HG03565 (cell line): Measurements from ENCODE around the gene VIPR2.

Experiments
- ATAC-seq: cut with Tn5 transposase; IDR thresholded peaks from one replicate; pipeline ENCODE4 v1.9.1; 2021; ENCODE audit warnings: mild to moderate bottlenecking, moderate library complexity; ENCODE audit not compliant: unreplicated experiment

The VIPR2 gene

DNA sequence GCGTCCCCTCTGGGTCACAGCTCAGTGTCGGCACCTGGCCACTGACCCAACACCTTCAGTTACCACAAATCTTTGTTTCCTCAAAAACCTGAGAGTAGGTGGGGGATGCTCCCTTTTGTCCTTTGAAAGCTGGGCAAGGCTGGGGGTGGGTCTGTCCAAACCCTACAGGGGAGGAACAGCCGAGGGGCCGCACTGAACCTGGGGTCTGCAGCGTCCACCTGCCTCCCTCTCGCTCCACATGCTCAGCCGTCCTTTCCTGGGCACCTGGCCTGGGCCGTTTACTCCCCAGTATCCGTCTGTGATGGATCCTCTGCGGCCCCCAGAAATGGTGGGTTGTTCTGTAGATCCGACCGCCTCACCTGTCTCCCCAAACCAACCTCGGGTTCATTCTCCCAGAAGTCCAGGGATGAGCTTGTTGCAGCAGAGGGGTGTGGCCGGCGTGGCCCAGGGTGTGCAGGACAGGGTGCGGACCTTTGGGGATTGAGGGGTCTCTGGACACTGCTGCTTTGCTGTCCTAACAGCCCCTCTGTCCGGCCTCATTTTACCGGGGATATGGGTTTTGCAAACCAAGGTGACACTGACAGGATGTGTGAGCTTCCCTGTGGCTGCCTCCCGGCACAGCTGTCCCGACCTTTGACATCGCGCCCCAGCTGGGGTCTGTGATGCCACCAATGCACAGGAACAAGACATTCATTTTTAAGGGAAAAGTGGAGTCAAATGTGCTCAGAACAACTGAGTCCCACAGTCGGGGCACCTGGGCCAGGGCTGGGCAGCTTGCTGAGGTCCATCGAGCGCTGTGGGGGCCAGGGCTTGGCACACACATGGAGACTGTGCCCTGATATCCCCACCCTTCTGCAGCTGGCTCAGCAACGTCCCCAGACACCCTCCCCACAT is 115.9 kb downstream of the VIPR2 start:
- ATAC-seq, result no peak

DNA sequence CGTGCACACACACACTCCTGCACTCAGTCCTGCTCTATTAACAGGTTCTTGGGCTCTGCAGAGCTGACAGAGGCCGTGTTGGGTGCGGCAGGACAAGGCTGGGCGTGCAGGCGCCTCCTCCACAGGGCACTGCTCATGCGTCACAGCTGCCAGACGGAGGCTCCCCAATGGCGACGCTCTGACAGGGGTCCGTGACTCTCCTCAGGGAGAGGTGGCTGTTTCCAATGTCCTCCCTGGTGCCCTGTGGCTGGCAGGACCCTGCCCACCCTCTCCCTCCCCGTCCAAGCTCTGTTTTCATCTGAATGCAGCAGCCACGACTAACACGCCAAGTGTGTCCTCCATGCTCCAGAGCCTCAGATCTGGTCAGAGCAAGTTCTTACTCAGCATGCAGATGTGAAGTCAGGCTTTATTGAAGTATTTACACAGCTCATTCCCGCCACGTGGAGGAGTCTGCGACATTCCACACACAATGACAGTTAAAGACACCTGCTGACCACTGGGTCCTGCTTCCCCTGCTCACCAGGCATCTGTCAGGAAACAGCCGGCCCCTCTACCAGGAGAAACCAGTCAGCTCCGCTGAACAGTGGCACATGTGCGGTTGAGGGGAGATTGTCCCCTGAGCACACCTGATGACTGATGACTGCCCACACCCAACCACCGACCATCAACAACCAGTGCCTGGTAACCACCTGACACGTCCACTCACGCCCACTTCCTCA is 116.7 kb downstream of the VIPR2 start:
- ATAC-seq, result no peak

DNA sequence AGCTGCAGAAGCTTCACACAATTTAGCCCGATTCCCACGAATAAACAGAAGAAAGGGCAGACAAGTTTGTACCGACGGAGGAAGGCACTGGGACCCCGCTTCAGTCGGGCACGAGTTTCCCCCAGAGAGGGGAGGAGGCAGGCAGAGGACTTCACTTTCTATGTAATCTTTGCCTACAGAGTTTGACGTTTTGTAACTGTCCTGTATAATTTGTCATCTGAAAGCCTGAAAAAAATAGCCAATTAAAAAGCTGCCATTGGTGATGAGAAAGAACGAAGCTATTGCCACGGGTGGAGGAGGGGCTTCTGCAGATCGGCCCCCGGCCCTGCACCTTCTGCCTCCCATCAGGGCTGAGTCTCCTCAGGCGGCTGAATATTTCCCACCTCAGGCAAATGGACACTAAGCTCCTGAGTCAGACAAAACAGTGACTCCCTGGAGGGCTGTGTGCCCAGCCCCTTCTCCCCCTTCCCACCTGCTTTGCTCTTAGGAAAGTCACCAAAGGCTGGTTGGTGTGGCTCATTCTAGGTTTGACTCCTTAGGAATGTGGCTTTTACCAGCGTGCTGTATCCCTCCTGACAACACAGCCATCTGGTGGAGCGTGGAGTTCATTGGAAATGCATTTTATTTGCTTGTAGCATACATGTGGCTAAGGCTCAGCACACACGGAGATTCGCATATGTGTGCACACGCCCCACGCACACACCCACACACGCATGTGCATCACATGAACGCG is 117.4 kb downstream of the VIPR2 start:
- ATAC-seq, result no peak

DNA sequence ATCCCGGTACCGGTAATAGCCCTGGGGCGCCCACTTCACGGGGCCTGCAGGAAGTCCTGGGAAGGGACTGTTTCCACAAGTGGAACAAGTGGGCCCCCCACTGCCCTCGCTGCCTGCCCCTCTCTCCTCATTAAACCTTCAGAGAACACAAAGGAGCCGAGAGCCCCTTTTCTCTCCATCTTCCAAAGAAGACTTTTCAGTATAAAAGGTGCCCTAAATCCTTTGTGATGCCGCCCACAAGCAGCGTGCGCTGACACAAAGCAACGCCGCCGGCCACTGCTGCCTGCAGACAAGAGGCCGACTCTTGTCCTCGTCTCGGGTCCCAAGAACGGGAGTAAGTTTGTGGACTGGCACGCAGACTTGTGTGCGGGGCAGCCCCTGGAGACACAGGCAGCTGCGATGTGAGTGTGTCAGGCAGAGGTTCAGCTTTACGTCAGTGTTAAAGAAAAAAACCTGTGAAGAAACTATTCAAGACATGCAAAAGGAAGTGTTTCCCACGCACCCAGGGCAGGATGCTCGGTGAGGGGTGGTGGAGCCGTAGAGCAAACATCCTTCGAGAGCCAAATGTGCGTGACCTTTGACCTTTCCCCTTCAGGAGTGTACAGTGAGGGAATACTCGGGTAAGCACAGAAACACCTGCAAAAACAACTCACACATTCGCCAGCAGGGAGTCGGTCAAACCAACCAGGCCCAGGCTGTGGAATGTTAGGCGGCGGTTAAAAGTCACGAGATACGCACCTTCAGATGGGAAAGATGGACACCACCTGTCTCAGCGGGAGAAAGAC is 118.2 kb downstream of the VIPR2 start:
- no peak for ATAC-seq

DNA sequence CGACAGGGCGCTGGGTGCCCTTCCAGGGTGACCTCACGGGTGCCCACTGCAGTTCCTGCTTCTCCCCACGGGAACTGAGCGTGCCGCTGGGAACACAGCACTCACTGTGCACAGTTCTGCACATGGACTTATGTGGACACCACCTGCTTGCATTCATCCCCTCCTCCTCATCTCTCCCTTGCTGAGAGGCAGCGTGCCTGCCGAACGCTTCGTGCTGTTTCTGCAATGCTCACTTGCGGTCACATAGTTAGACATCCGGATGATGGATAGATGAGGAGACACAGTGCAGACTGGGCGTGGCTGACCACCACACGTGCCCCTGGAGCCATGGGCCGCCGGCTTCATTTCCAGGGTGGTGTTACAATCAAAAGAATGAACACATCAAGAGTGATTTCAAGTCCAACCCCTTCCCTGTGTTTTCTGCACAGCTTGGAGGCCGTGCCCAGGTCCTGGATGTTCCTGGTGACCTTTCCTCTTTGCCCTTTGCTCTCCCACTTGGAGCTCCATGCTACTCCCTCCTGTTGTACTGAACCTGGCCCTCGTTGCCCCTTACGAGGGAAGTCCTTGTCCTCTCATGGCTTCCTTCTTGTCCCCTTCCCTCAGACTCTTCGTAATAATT is 119.4 kb downstream of the VIPR2 start:
- no peak for ATAC-seq

DNA sequence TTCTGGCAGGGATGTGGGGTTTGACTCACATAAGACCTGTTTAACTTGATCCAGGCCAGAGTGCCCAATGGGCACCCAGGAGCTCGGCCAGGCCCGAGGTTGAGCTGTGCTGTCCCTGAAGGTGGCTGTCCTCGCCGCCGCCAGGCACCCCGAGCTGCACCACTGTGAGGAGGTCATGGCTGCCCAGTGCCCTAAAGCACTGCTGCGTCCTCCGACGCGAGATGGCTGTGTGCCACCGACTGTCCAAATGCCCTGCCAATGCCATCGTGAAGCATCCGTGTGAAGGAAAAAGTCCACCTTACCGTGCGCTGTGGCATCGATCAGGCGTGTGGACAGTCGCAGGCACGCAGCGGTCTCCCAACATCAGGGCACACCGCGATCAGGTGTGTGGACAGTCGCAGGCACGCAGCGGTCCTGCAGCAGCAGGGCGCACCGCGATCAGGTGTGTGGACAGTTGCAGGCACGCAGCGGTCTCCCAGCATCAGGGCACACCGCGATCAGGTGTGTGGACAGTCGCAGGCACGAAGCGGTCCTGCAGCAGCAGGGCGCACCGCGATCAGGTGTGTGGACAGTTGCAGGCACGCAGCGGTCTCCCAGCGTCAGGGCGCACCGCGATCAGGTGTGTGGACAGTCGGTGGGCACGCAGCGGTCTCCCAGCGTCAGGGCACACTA is 120.3 kb downstream of the VIPR2 start:
- ATAC-seq, result no peak

DNA sequence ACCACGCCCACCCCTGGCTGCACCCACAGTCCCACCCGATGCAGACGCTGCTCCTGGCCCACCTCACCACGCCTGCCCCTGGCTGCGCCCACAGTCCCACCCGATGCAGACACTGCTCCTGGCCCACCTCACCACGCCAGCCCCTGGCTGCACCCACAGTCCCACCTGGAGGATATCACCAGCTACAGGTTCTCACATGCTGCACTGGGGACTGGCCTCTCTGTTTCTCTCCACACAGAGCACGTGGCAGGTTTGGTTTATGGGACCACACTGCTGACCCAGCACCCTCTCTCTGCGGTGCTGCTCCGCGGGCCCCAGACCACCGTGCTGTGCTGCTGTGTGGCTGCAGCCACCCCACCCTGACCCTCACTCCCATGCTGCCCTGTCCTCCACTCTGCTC is 120.9 kb downstream of the VIPR2 start:
- no peak for ATAC-seq

DNA sequence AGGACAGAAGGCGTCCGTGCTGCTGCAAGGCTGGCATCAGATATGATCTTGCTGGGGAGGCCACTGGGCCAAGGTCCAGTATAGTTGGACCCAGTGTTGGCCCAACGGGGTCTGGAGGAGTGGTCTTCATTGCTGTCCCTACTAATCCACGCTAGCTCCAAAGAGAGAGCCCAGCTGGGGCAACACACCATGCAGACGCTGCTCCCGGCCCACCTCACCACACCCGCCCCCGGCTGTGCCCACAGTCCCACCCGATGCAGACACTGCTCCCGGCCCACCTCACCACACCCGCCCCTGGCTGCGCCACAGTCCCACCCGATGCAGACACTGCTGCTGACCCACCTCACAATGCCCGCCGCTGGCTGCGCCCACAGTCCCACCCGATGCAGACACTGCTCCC is 121.5 kb downstream of the VIPR2 start:
- ATAC-seq, result no peak

DNA sequence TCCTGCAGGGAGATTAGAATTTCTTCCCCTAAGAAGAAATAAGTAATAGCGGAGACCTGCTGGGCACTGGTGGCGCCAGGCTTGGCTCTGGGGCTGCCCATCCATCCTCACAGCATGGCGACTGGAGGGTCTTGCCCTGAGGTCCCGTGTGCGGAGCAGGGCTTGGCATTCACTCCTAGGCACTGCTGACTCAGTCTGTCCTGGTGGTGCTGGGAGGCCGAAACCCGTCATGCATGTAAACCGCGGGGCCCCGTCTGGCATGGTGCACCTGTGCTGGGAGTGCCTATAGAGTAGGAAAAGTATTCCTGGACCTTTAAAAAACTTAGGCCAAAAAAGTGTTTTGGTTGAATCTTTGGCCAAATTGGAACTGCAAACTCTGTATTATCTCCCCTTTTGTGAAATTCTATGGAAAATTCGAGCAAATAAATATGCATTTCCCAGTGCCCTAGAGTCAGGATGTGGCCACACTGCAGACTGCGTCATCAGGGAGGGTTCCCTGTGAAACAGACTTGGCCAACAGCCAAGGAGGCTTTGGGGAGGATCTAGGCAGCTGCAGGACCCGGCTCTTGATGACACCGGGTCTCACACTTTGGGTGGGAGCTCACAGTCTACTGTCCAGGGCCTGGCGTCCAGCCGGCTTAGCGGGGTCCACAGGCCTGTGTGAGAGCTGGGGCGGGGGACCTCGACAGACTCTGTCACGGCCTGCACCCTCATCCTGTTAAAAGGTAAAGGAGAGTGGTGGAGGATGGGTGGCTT is 122.3 kb downstream of the VIPR2 start:
- no peak for ATAC-seq

DNA sequence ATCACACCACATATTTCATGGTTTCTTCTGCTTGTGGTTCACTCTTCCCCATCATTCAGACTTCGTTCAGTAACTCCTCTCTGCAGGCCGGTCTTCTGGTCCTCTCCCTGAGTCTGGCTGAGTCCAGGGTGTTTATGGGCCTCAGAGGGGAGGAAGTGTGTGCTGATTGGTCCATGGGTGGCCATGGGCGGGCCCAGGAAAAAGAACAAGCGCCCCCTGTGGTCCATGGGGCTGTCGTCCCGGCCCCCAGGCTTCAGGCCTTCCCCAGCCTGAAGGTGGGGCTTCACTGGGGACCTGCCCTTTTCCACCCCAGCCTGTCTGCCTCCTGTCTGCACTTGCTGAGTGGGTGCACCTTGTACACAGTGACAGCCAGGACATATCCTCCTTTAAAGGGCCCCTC is 123.7 kb downstream of the VIPR2 start:
- no peak for ATAC-seq

DNA sequence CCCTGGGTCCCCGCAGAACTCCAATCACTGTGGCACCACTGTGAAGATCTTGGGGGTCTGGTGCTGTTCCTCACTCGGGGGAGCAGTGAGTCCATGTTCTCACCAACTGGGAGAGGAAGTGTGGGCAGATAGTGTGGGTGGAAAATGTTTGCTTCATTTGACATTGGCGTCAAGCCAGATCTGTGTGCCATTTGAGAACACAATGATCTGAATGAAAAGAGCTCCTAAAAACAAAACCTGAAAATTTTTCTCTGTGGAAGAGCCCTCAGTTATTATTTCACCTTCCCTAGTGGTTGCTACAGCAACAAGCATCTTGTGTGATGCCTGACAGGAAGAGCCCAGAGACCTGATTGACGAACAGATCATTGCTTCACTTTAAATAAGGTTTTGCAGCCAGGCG is 125.6 kb downstream of the VIPR2 start:
- ATAC-seq, result no peak

DNA sequence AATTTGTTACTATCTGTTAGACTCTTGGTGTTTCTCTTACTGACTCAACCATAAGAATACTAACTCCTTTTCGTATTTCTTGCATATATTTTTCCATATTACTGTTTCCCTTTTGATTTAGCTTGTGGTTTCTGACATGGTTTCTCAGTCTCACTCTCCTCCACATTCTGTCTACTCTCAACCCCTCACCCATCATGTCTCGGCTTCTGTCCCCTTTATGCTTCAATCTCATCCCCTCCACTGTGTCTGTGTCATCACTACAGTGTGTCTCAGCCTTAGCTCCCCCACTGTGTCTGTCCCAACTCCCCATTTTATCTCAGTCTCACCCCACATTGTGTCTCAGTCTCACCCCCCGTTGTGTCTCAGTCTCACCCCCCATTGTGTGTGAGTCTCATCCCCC is 126.9 kb downstream of the VIPR2 start:
- no peak for ATAC-seq

DNA sequence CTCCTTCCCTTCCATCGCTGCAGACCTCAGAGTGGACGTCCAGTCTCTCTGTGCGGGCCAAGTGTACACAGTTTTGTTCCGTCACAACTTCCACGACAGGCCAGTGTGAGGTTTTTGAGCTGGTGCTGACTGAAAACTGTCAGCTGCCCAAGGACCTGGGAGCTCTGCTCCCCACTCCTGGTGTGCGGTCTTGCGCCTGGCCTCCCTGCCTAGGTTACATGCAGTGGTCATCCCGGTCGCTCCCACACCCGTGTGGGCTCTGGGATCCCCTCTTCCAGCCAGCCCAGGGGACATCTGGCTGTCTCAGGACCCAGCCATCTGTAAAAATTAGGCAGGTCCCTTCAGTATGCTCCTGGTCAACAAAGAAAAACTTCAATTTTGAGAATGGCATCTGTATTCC is 127.5 kb downstream of the VIPR2 start:
- ATAC-seq, result no peak

DNA sequence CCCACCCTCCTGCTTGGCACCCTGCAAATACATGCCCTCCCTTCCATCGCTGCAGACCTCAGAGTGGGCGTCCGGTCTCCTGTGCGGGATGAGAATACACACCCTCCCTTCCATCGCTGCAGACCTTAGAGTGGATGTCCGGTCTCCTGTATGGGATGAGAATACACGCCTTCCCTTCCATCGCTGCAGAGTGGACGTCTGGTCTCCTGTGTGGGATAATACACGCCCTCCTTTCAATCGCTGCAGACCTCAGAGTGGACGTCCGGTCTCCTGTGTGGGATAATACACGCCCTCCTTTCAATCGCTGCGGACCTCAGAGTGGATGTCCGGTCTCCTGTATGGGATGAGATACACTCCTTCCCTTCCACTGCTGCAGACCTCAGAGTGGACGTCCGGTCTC is 128.1 kb downstream of the VIPR2 start:
- no peak for ATAC-seq

DNA sequence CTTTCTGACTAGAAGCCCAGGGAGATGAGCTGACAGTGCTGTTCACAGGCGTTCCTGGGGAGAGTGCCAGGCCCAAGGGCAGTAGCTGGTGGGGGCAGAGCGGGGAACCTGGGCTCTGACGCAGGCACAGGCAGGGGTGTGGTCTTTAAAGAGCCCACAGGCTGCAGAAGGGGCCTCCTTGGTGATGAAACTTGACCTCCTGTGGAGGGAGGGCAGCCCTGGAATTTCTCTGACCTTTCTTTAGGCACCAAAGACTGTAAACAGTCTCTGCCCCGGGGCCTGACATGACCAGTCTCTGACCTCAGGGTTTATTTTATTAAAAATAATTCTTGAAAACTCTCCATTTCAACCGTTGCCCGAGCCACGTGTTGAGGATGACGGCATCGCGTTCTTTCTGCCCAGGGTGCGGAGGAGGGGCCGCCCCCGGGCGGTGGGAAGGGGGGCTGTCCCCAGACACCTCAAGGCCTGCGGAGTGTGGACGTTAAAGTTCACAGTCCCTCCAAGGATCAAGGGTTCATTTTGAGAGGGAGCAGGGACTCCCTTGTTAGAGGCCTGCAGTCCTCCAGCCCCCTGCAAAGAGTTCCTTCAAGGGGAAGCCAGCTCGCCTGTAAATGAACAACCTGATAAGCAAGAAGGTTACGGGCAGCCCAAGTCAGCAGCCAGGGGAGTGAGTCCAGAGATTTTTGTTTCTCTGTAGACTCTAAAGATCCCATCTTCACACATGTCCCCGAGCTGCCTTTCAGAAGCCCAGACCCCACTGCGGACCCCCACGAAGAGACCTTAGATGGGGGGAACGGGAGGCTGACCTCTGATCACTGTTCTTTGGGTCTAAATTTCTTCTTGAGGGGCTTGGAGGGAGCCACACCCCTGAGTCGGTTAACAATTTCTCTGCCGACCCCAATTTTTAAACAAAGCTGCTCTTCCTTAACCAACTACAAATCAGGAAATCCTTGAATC is 128.9 kb downstream of the VIPR2 start:
- no peak for ATAC-seq

DNA sequence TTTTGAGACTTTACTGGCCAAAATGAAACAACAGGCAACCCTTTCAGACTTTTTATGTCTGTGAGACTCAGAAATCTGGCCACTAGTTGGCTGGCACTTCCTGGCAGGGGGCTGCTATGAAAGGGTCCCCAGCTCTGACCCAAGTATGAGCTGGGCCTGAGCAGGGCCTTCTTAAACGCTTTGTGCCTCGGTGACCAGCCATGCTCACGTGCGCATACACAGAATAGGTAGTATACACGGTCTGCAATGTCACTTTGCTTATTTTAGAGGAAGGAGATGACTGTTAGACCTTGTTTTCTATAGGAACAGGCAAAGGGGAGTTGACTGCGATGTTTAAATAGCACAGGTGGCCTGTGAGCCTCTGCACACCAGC is 129.6 kb downstream of the VIPR2 start:
- ATAC-seq, result no peak

DNA sequence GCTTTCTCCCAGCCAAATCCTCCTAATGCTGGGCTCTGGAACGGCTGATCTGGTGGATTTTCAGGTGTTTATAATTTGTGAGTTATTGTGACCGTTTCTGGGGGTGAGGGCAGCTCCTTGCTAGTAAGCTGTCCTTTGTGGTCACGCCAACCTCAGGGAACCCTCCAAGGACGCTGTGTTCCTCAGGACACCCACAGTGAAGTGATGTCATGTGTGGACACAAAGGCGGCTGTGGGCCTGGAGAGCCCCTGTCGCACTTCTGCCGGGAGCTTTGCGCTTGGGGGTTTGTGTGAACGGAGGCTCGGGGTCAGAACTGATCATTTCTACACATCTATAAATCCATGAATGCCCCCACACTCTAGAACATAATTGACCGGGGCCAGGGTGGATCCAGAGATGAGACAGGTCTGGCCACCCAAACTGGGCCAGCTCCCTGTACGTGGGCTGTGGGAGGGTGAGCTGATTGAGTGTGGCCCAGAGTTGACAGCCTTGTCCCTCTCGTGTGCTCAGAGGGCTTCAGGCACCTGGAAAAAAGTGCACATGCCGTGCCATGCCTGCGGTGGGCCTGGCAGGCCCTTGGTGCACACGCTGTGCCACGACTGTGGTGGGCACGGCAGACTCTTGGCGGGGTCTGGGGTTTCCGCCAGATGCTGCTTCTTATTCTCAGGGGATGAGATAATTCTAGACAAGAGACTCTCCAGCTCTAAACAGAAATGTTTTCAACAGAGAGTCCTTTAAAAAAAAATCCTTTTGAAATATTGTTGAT is 130.2 kb downstream of the VIPR2 start:
- ATAC-seq, result no peak
